Measurements from ENCODE around the gene CA11.

- TF ChIP-seq REST (IDR thresholded peaks at IDR 0.05; ENCODE audit: low read depth) (no peak), MAX (IDR thresholded peaks at IDR 0.05) (peak; percentile 9; the same call in 1 of the 2 replicates), TAF1 (IDR thresholded peaks at IDR 0.05; ENCODE audit: low read depth) (no peak), EP300 (IDR thresholded peaks at IDR 0.05; ENCODE audit: borderline replicate concordance) (no peak), RAD21 (IDR thresholded peaks at IDR 0.05; ENCODE audit: low read depth) (peak; percentile 78), EGR1 (IDR thresholded peaks at IDR 0.05) (no peak), USF1 (IDR thresholded peaks at IDR 0.05) (no peak)
Observed at GRCh38 chr19:48674921-48675824, 29.2 kb upstream of the CA11 start.
